ENCODE results near the gene SUMF1. TPM values are rescaled to one million over a fixed set of nuclear protein-coding genes. Genes with fewer than 3 reads are reported as not detected.

Gene SUMF1
- total RNA-seq, 4 donors from 2014 or later = 28.7 to 49.0 (median 41.6) TPM

- H3K27me3 ChIP-seq = no peaks in the 10 kb centered on the region
- H3K36me3 ChIP-seq = no peaks in the 10 kb centered on the region
- peaks cover 0 to 38% (median 23%) of the 10 kb centered on the region in 4 donors for H3K4me1 ChIP-seq
- no peaks in the 10 kb centered on the region for H3K9me3 ChIP-seq
- no peak for TF ChIP-seq EP300 (IDR thresholded peaks at IDR 0.05)
- TF ChIP-seq POLR2A (IDR thresholded peaks at IDR 0.05; ENCODE audit: low read depth) = no peak
- no peak for TF ChIP-seq POLR2AphosphoS5 (IDR thresholded peaks at IDR 0.05)
- TF ChIP-seq CTCF (IDR thresholded peaks at IDR 0.05) = no peak
- intact Hi-C loops (cut with DNase I) = no loop called here
- WGBS = 56% methylated on average over 3 of the region's 3 CpGs
- H3K27ac ChIP-seq (replicated peaks in 1 of 4) = no peak overlapping the region
- no peak overlapping the region for H3K4me3 ChIP-seq
- DNase-seq (ENCODE audit: extremely low spot score) = no peak
Measured at GRCh38 chr3:4336850-4337546, 130.1 kb downstream of the SUMF1 start.

- intact Hi-C loops (cut with DNase I) = no loop called here
- whole genome bisulfite sequencing = 69% methylated on average over 5 of the region's 5 CpGs
- Histone ChIP-seq H3K36me3 (no peaks in the 10 kb centered on the region), H3K27me3 (no peaks in the 10 kb centered on the region), H3K4me3 (no peak overlapping the region), H3K9me3 (no peaks in the 10 kb centered on the region), H3K4me1 (peaks cover 0 to 28% (median 14%) of the 10 kb centered on the region in 4 donors), H3K27ac (replicated peaks in 1 of 4) (no peak overlapping the region)
- TF ChIP-seq POLR2A (IDR thresholded peaks at IDR 0.05; ENCODE audit: low read depth) (no peak), POLR2AphosphoS5 (IDR thresholded peaks at IDR 0.05) (no peak), CTCF (IDR thresholded peaks at IDR 0.05) (no peak), EP300 (IDR thresholded peaks at IDR 0.05) (no peak)
- no peak for DNase-seq (ENCODE audit: extremely low spot score)
Measured at GRCh38 chr3:4335840-4336562, 131.1 kb downstream of the SUMF1 start.

GRCh38 chr3:4334548-4334947 lies 132.5 kb downstream of the SUMF1 start:
- DNase-seq (ENCODE audit: extremely low spot score) = no peak
- TF ChIP-seq POLR2AphosphoS5 (IDR thresholded peaks at IDR 0.05) = no peak
- TF ChIP-seq POLR2A (IDR thresholded peaks at IDR 0.05; ENCODE audit: low read depth) = no peak
- TF ChIP-seq CTCF (IDR thresholded peaks at IDR 0.05) = no peak
- TF ChIP-seq EP300 (IDR thresholded peaks at IDR 0.05) = no peak

GRCh38 chr3:4332991-4333390 lies 134.1 kb downstream of the SUMF1 start:
- intact Hi-C loops (cut with DNase I) = no loop called here
- no peaks in the 10 kb centered on the region for H3K27me3 ChIP-seq
- peaks cover 0 to 12% (median 2%) of the 10 kb centered on the region in 4 donors for H3K4me1 ChIP-seq
- no peaks in the 10 kb centered on the region for H3K36me3 ChIP-seq
- WGBS = 82% methylated on average over 3 of the region's 3 CpGs
- H3K27ac ChIP-seq (replicated peaks in 1 of 4) = no peak overlapping the region
- TF ChIP-seq POLR2AphosphoS5 (IDR thresholded peaks at IDR 0.05) (no peak), POLR2A (IDR thresholded peaks at IDR 0.05; ENCODE audit: low read depth) (no peak), CTCF (IDR thresholded peaks at IDR 0.05) (no peak), EP300 (IDR thresholded peaks at IDR 0.05) (no peak)
- no peak overlapping the region for H3K4me3 ChIP-seq
- DNase-seq (ENCODE audit: extremely low spot score) = no peak
- H3K9me3 ChIP-seq = no peaks in the 10 kb centered on the region

More at GRCh38 chr3:4334548-4334947, 132.5 kb downstream of the SUMF1 start:
- intact Hi-C loops (cut with DNase I) = no loop called here
- H3K4me3 ChIP-seq = no peak overlapping the region
- 59% methylated on average over 1 of the region's 1 CpG for WGBS
- H3K36me3 ChIP-seq = no peaks in the 10 kb centered on the region
- no peak overlapping the region for H3K27ac ChIP-seq (replicated peaks in 1 of 4)
- no peaks in the 10 kb centered on the region for H3K27me3 ChIP-seq
- H3K9me3 ChIP-seq = no peaks in the 10 kb centered on the region
- H3K4me1 ChIP-seq = peaks cover 0 to 13% (median 2%) of the 10 kb centered on the region in 4 donors

Measured in esophagus muscularis mucosa (tissue), 4 donors.